A549 (cell line): ENCODE results near the gene CLDN7. TPM values are rescaled to one million over a fixed set of nuclear protein-coding genes. Genes with fewer than 3 reads are reported as not detected.

Source experiments
- ATAC-seq, 2 experiments: fragments of 200-7000 bp in 1 of 2; fragments of >200 bp in 1 of 2; cut with Nextera tagmentation in 1 of 2; cut with Tn5 transposase in 1 of 2; 3 replicates each; pipeline versions ENCODE4 v1.8.0 to v1.9.1; 2018 to 2020; ENCODE audit warnings: mild to moderate bottlenecking in 1 of 2, moderate library complexity in 1 of 2
- CTCF ChIA-PET: fragments of 300-600 bp; sonication (Branson Sonifier 250); formaldehyde crosslinking; extraction: SDS; loops from one replicate; lab custom pipeline; 2021; ENCODE audit warnings: antibody characterized with exemption, inconsistent platforms; lab: Yijun Ruan, JAX
- POLR2A ChIA-PET: fragments of 350-600 bp; formaldehyde crosslinking; extraction: SDS; loops from one replicate; lab custom pipeline; 2021; ENCODE audit warnings: antibody characterized with exemption, inconsistent platforms; lab: Yijun Ruan, JAX
- DNase-seq, 2 experiments: peaks; one replicate each; pipeline versions ENCODE4 v3.0.0 to v3.0.0-alpha.2; 2011 to 2016; ENCODE audit warnings: low read depth in 1 of 2, low spot score in 1 of 2
- FAIRE-seq: peaks from 2 replicates; lab custom pipeline; 2011; peaks lifted over from hg19 to GRCh38; lab: Jason Lieb, UNC
- H3K27ac ChIP-seq, 2 experiments: fragments of >200 bp; sonication (Bioruptor Twin); formaldehyde crosslinking; 3 replicates each; pipeline ENCODE4 v1.5.1; 2016 to 2017
- H3K4me1 ChIP-seq: fragments of >200 bp; sonication (Bioruptor Twin); formaldehyde crosslinking; 3 replicates; pipeline ENCODE4 v1.6.1; 2016
- H3K4me2 ChIP-seq: fragments of >200 bp; sonication (Bioruptor Twin); formaldehyde crosslinking; 3 replicates; pipeline ENCODE4 v1.6.1; 2016
- H3K4me3 ChIP-seq: fragments of >200 bp; sonication (Bioruptor Twin); formaldehyde crosslinking; 3 replicates; pipeline ENCODE4 v1.5.1; 2016
- H3K9me3 ChIP-seq: fragments of >200 bp; sonication (Bioruptor Twin); formaldehyde crosslinking; 3 replicates; pipeline ENCODE4 v1.6.1; 2016
- CBX2 ChIP-seq: fragments of 200-600 bp; sonication (generic); IDR thresholded peaks from 2 replicates; pipeline ENCODE4 v1.6.1; 2016; ENCODE audit warnings: low read depth, mild to moderate bottlenecking, borderline replicate concordance
- CHD4 ChIP-seq: fragments of 200-600 bp; sonication (generic); IDR thresholded peaks from 2 replicates; pipeline ENCODE4 v1.6.1; 2016; ENCODE audit warnings: antibody characterized with exemption, mild to moderate bottlenecking, borderline replicate concordance
- EP300 ChIP-seq, 2 experiments: fragments of >200 bp; sonication (Bioruptor Twin); formaldehyde crosslinking; IDR thresholded peaks; 2 replicates in 1 of 2; 3 replicates in 1 of 2; pipeline ENCODE4 v1.6.1; 2016 to 2017
- ESRRA ChIP-seq: fragments of 150-350 bp; IDR thresholded peaks from 2 replicates; pipeline ENCODE4 v1.6.1; 2014; ENCODE audit warnings: mild to moderate bottlenecking, low read length, borderline replicate concordance
- FOSL2 ChIP-seq, 2 experiments: fragments of 450-650 bp in 1 of 2; fragments of >200 bp in 1 of 2; sonication (Bioruptor Twin) in 1 of 2; formaldehyde crosslinking; IDR thresholded peaks; 2 replicates each; pipeline versions ENCODE4 v1.5.0 to v1.6.1; 2016 to 2020; ENCODE audit warnings: mild to moderate bottlenecking in 1 of 2, moderate library complexity in 1 of 2
- GATA3 ChIP-seq: IDR thresholded peaks from 2 replicates; pipeline ENCODE4 v1.6.1; 2012; ENCODE audit warnings: borderline replicate concordance
- HDAC2 ChIP-seq: fragments of 200-600 bp; sonication (generic); IDR thresholded peaks from 2 replicates; pipeline ENCODE4 v1.6.1; 2016
- HOXA7 ChIP-seq: fragments of 250-450 bp; sonication (Bioruptor Pico); IDR thresholded peaks from 2 replicates; pipeline ENCODE4 v1.5.0; 2020; ENCODE audit warnings: mild to moderate bottlenecking, moderate library complexity
- HOXB5 ChIP-seq: fragments of 250-450 bp; sonication (Bioruptor Pico); IDR thresholded peaks from 2 replicates; pipeline ENCODE4 v1.5.0; 2020; ENCODE audit warnings: mild to moderate bottlenecking, moderate library complexity
- KDM5A ChIP-seq: fragments of 200-600 bp; sonication (generic); IDR thresholded peaks from 2 replicates; pipeline ENCODE4 v1.6.1; 2016; ENCODE audit warnings: antibody characterized with exemption, mild to moderate bottlenecking
- MAZ ChIP-seq: fragments of 150-350 bp; IDR thresholded peaks from 2 replicates; pipeline ENCODE4 v1.6.1; 2014; ENCODE audit warnings: antibody characterized with exemption, low read depth, low read length, borderline replicate concordance
- MYC ChIP-seq: IDR thresholded peaks from 2 replicates; pipeline ENCODE4 v1.6.1; 2012; ENCODE audit warnings: mild to moderate bottlenecking, inconsistent platforms, low read length, improper control_type of control experiment, borderline replicate concordance
- NPAS2 ChIP-seq: fragments of 250-450 bp; sonication (Bioruptor Pico); IDR thresholded peaks from 2 replicates; pipeline ENCODE4 v1.8.0; 2022; ENCODE audit warnings: mild to moderate bottlenecking, moderate library complexity, borderline replicate concordance
- NR3C1 ChIP-seq: fragments of >200 bp; sonication (Bioruptor Twin); formaldehyde crosslinking; IDR thresholded peaks from 3 replicates; pipeline ENCODE4 v1.6.1; 2017
- RAD21 ChIP-seq, 2 experiments: fragments of >200 bp in 1 of 2; sonication (Bioruptor Twin) in 1 of 2; formaldehyde crosslinking in 1 of 2; IDR thresholded peaks in 1 of 2; conservative IDR thresholded peaks in 1 of 2; 2 replicates in 1 of 2; 3 replicates in 1 of 2; pipeline ENCODE4 v1.6.1; 2012 to 2018; ENCODE audit warnings: inconsistent platforms in 1 of 2
- SMC3 ChIP-seq: fragments of >200 bp; sonication (Bioruptor Twin); formaldehyde crosslinking; IDR thresholded peaks from 3 replicates; pipeline ENCODE4 v1.6.1; 2018; ENCODE audit warnings: inconsistent platforms
- TP53 ChIP-seq: fragments of 250-450 bp; sonication (Bioruptor Pico); IDR thresholded peaks from 2 replicates; pipeline ENCODE4 v1.5.0; 2021; ENCODE audit warnings: mild to moderate bottlenecking, moderate library complexity
- ZFP36 ChIP-seq: fragments of 450-650 bp; IDR thresholded peaks from 2 replicates; pipeline ENCODE4 v1.6.1; 2014; ENCODE audit warnings: borderline replicate concordance; ENCODE audit not compliant: partially characterized antibody
- WGBS: methylation state at CpG from one replicate; pipeline ENCODE4 v1.1.6; 2017; ENCODE audit errors: missing lambda C conversion rate; 5-methylcytosine and 5-hydroxymethylcytosine counted together
- polyA plus RNA-seq, 4 experiments: library from polyadenylated mRNA; depleted of rRNA in 3 of 4; stranded (reverse); fragments of >200 nt; fragmentation: RNase III in 1 of 4; extraction: RNeasy Plus Mini Kit Qiagen cat#74134 plus additional on column Dnase treatment in 1 of 4; gene quantifications; 2 replicates in 3 of 4; 3 replicates in 1 of 4; pipeline ENCODE4 v1.2.3, GENCODE V29; 2011 to 2017
- TF ChIP-seq, protein P1 (sequence below): fragments of 150-350 bp; IDR thresholded peaks from 2 replicates; pipeline ENCODE4 v1.6.1; 2014; ENCODE audit warnings: low read depth, mild to moderate bottlenecking, low read length
- TF ChIP-seq, protein P2 (sequence below): fragments of 200-600 bp; sonication (generic); IDR thresholded peaks from 2 replicates; pipeline ENCODE4 v1.6.1; 2016; ENCODE audit warnings: antibody characterized with exemption, mild to moderate bottlenecking, moderate library complexity
- TF ChIP-seq, protein P3 (sequence below): fragments of 250-450 bp; sonication (Bioruptor Pico); IDR thresholded peaks from 2 replicates; pipeline ENCODE4 v1.5.0; 2020; ENCODE audit warnings: low read depth, mild to moderate bottlenecking, moderate library complexity
- TF ChIP-seq, protein P4 (sequence below): fragments of >200 bp; sonication (Bioruptor Twin); formaldehyde crosslinking; IDR thresholded peaks from 2 replicates; pipeline ENCODE4 v1.6.1; 2016
- TF ChIP-seq, protein P5 (sequence below): IDR thresholded peaks from 2 replicates; pipeline ENCODE4 v1.6.1; 2012; ENCODE audit warnings: low read depth, borderline replicate concordance

The CLDN7 gene
- polyA plus RNA-seq, 2 of the 4 experiments (the other 2 are of a cell fraction), result 0.97 to 4.2 TPM

DNA sequence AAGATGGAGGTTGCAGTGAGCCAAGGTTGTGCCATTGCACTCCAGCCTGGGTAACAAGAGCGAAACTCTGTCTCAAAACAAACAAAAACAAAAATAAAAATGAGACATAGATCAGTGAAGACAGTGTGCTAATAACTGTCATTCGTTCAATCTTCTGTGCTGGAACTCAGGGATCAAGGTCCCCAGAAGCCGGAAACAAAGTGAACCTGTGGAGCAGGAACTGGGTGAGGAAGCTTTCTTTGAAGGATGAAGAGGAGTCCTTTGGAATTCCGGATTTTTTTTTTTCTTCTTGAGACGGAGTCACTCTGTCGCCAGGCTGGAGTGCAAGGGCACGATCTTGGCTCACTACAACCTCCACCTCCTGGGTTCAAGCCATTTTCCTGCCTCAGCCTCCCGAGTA, 17.2 kb upstream of the CLDN7 start:
- Histone ChIP-seq H3K4me3 (no peak overlapping the region), H3K4me1 (peaks cover 11% of the 10 kb centered on the region), H3K9me3 (no peaks in the 10 kb centered on the region), H3K4me2 (no peak overlapping the region), H3K27ac (no peak overlapping the region)
- TF ChIP-seq, protein P1, sequence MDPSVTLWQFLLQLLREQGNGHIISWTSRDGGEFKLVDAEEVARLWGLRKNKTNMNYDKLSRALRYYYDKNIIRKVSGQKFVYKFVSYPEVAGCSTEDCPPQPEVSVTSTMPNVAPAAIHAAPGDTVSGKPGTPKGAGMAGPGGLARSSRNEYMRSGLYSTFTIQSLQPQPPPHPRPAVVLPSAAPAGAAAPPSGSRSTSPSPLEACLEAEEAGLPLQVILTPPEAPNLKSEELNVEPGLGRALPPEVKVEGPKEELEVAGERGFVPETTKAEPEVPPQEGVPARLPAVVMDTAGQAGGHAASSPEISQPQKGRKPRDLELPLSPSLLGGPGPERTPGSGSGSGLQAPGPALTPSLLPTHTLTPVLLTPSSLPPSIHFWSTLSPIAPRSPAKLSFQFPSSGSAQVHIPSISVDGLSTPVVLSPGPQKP, result no peak
- TF ChIP-seq EP300 (IDR thresholded peaks at IDR 0.05), result no peak
- TF ChIP-seq HOXA7 (CRISPR knock-in tag), result no peak
- no peak for TF ChIP-seq CBX2
- no peak for TF ChIP-seq MAZ
- TF ChIP-seq NPAS2 (CRISPR knock-in tag), result no peak
- TF ChIP-seq RAD21 (conservative IDR thresholded peaks at IDR 0.05 in 1 of 2, IDR thresholded peaks at IDR 0.05 in 1 of 2), result no peak
- no peak for TF ChIP-seq HOXB5 (CRISPR knock-in tag)
- TF ChIP-seq CHD4, result no peak
- TF ChIP-seq HDAC2, result no peak
- no peak for TF ChIP-seq SMC3
- no peak for TF ChIP-seq GATA3
- POLR2A ChIA-PET, result interaction anchor here (1.0 kb wide), 1 partner anchor 17 kb away, joined by 3 read pairs; no protein-coding TSS in a partner anchor
- WGBS, result 62% methylated on average over 8 of the region's 8 CpGs
- DNase-seq (no peak), FAIRE-seq (no peak), ATAC-seq (no peak)
- CTCF ChIA-PET, result interaction anchor here (0.7 to 13.5 kb wide), 15 partner anchors 12 to 281 kb away, joined by 3 to 446 read pairs (median 10); partner anchors contain the start of genes GABARAP, NEURL4 and TMEM256

DNA sequence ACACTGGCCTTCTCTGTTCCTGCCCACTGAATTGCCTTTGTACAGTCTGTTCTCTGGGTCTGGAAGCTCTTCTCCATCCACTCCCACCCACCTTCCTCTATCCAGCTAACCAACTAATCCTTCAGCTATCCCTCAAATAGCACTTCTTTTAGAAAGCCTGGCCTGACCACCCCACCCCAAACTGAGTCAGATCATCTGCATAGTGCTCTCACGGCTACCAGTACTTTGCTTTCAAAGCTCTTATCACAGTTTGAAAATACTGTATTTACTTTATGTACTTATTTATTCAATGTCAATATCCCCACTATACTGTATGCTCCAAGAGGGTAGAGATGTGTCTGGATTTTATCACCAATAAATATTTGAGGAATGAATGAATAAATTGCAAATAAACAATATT, 4.5 kb upstream of the CLDN7 start:
- Histone ChIP-seq H3K4me1 (peaks cover 46% of the 10 kb centered on the region), H3K27ac (peak overlapping the region; percentile 43 to 83; a peak in 2 of 6 replicates), H3K4me2 (peak overlapping the region; percentile 36; the same call in 2 of the 3 replicates), H3K9me3 (no peaks in the 10 kb centered on the region), H3K4me3 (no peak overlapping the region)
- CTCF ChIA-PET, result interaction anchor here (0.7 to 4.6 kb wide), 9 partner anchors 10 to 376 kb away, joined by 3 to 52 read pairs (median 6); partner anchors contain the start of gene SLC2A4
- peak; percentile 40 to 62; a peak in 3 of 6 replicates for ATAC-seq
- WGBS, result 0% methylated on average over 1 of the region's 1 CpG
- POLR2A ChIA-PET, result no interaction called here
- DNase-seq, result peak in 1 of 2 experiments; percentile 71
- no peak for FAIRE-seq
- no peak for TF ChIP-seq HOXA7 (CRISPR knock-in tag)
- peak; percentile 65; the same call in 1 of the 2 replicates for TF ChIP-seq GATA3
- TF ChIP-seq FOSL2 (IDR thresholded peaks at IDR 0.05), result no peak
- TF ChIP-seq FOSL2 (CRISPR knock-in tag; IDR thresholded peaks at IDR 0.05), result peak; percentile 31; the same call in 1 of the 2 replicates
- TF ChIP-seq EP300 (IDR thresholded peaks at IDR 0.05), result no peak
- no peak for TF ChIP-seq MYC
- TF ChIP-seq, protein P2, sequence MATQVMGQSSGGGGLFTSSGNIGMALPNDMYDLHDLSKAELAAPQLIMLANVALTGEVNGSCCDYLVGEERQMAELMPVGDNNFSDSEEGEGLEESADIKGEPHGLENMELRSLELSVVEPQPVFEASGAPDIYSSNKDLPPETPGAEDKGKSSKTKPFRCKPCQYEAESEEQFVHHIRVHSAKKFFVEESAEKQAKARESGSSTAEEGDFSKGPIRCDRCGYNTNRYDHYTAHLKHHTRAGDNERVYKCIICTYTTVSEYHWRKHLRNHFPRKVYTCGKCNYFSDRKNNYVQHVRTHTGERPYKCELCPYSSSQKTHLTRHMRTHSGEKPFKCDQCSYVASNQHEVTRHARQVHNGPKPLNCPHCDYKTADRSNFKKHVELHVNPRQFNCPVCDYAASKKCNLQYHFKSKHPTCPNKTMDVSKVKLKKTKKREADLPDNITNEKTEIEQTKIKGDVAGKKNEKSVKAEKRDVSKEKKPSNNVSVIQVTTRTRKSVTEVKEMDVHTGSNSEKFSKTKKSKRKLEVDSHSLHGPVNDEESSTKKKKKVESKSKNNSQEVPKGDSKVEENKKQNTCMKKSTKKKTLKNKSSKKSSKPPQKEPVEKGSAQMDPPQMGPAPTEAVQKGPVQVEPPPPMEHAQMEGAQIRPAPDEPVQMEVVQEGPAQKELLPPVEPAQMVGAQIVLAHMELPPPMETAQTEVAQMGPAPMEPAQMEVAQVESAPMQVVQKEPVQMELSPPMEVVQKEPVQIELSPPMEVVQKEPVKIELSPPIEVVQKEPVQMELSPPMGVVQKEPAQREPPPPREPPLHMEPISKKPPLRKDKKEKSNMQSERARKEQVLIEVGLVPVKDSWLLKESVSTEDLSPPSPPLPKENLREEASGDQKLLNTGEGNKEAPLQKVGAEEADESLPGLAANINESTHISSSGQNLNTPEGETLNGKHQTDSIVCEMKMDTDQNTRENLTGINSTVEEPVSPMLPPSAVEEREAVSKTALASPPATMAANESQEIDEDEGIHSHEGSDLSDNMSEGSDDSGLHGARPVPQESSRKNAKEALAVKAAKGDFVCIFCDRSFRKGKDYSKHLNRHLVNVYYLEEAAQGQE, result no peak
- TF ChIP-seq ZFP36, result peak; percentile 25

DNA sequence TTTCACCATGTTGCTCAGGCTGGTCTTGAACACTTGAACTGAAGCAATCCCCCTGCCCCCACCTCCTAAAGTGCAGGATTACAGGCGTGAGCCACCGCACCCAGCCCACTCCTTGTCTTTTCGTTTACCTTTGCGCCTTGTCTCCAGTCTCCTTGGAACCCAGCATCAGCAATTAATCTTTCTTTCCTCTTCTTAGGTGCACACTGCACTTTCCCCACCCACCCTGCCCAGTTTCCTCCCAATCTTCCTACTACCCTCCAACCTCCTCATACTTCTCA, 1.5 kb upstream of the CLDN7 start:
- WGBS, result 74% methylated on average over 4 of the region's 4 CpGs
- CTCF ChIA-PET, result interaction anchor here (1.1 to 4.6 kb wide), 6 partner anchors 9 to 218 kb away, joined by 3 to 52 read pairs (median 6); partner anchors contain the start of gene SLC2A4
- ATAC-seq (peak in 1 of 2 experiments; percentile 7; a peak in 2 of 6 replicates), DNase-seq (no peak), FAIRE-seq (no peak)
- peak overlapping the region; percentile 79 for H3K4me2 ChIP-seq
- TF ChIP-seq TP53 (no peak), KDM5A (no peak), ESRRA (no peak), NR3C1 (no peak), HOXA7 (CRISPR knock-in tag) (no peak)
- TF ChIP-seq, protein P3, sequence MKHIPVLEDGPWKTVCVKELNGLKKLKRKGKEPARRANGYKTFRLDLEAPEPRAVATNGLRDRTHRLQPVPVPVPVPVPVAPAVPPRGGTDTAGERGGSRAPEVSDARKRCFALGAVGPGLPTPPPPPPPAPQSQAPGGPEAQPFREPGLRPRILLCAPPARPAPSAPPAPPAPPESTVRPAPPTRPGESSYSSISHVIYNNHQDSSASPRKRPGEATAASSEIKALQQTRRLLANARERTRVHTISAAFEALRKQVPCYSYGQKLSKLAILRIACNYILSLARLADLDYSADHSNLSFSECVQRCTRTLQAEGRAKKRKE (CRISPR knock-in tag), result no peak
- TF ChIP-seq, protein P4, sequence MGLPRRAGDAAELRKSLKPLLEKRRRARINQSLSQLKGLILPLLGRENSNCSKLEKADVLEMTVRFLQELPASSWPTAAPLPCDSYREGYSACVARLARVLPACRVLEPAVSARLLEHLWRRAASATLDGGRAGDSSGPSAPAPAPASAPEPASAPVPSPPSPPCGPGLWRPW, result no peak
- TF ChIP-seq, protein P5, sequence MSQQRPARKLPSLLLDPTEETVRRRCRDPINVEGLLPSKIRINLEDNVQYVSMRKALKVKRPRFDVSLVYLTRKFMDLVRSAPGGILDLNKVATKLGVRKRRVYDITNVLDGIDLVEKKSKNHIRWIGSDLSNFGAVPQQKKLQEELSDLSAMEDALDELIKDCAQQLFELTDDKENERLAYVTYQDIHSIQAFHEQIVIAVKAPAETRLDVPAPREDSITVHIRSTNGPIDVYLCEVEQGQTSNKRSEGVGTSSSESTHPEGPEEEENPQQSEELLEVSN, result no peak
- no peaks in the 10 kb centered on the region for H3K9me3 ChIP-seq
- H3K4me3 ChIP-seq, result no peak overlapping the region
- POLR2A ChIA-PET, result interaction anchor here (0.8 kb wide), 1 partner anchor 44 kb away, joined by 4 read pairs; the partner anchor contains the start of gene DLG4
- peaks cover 61% of the 10 kb centered on the region for H3K4me1 ChIP-seq
- H3K27ac ChIP-seq, result peak overlapping the region; percentile 73 to 83
